IPS-18c (cell line): Measurements from ENCODE around the gene CFAP221.

Experiments used
- H3K4me3 ChIP-seq: 2 replicates; pipeline ENCODE4 v1.7.0; 2013; ENCODE audit warnings: low read depth, mild to moderate bottlenecking, low read length, moderate library complexity; ENCODE audit not compliant: insufficient read depth
- H3K9me3 ChIP-seq: one replicate; pipeline ENCODE4 v1.6.1; 2013; ENCODE audit warnings: mild to moderate bottlenecking, low read length, moderate library complexity; ENCODE audit not compliant: control insufficient read depth, insufficient read depth

The CFAP221 gene

GRCh38 chr2:119696494-119697030, 152.3 kb downstream of the CFAP221 start:
- no peak overlapping the region for H3K4me3 ChIP-seq
- H3K9me3 ChIP-seq: no peaks in the 10 kb centered on the region

- no peak overlapping the region for H3K4me3 ChIP-seq
- no peaks in the 10 kb centered on the region for H3K9me3 ChIP-seq
These were observed 153.2 kb downstream of the CFAP221 start for GRCh38 chr2:119697290-119698020.

- Histone ChIP-seq H3K4me3 (no peak overlapping the region), H3K9me3 (no peaks in the 10 kb centered on the region)
These were observed 154.0 kb downstream of the CFAP221 start for GRCh38 chr2:119698246-119698645.

GRCh38 chr2:119699016-119699606, 154.9 kb downstream of the CFAP221 start:
- Histone ChIP-seq H3K4me3 (no peak overlapping the region), H3K9me3 (no peaks in the 10 kb centered on the region)

- Histone ChIP-seq H3K4me3 (no peak overlapping the region), H3K9me3 (no peaks in the 10 kb centered on the region)
These were observed 156.6 kb downstream of the CFAP221 start for GRCh38 chr2:119700866-119701265.

- no peaks in the 10 kb centered on the region for H3K9me3 ChIP-seq
- H3K4me3 ChIP-seq: no peak overlapping the region
These were observed 157.1 kb downstream of the CFAP221 start for GRCh38 chr2:119701352-119701751.

GRCh38 chr2:119702203-119702917, 158.1 kb downstream of the CFAP221 start:
- no peak overlapping the region for H3K4me3 ChIP-seq

GRCh38 chr2:119702918-119703401, 158.7 kb downstream of the CFAP221 start:
- Histone ChIP-seq H3K4me3 (no peak overlapping the region), H3K9me3 (no peaks in the 10 kb centered on the region)

More at GRCh38 chr2:119702203-119702917, 158.1 kb downstream of the CFAP221 start:
- no peaks in the 10 kb centered on the region for H3K9me3 ChIP-seq

- Histone ChIP-seq H3K9me3 (no peaks in the 10 kb centered on the region), H3K4me3 (no peak overlapping the region)
These were observed 159.3 kb downstream of the CFAP221 start for GRCh38 chr2:119703526-119703925.

GRCh38 chr2:119704670-119705120, 160.4 kb downstream of the CFAP221 start:
- Histone ChIP-seq H3K9me3 (no peaks in the 10 kb centered on the region), H3K4me3 (no peak overlapping the region)

- Histone ChIP-seq H3K4me3 (no peak overlapping the region), H3K9me3 (no peaks in the 10 kb centered on the region)
These were observed 162.0 kb downstream of the CFAP221 start for GRCh38 chr2:119706221-119706620.
